GM10266 (cell line): Measurements from ENCODE around the gene ZSCAN20.

Experiments used
- DNase-seq: peaks from one replicate; pipeline ENCODE4 v3.0.0; 2012; ENCODE audit errors: extremely low spot score
- TF ChIP-seq, protein P1 (sequence below): IDR thresholded peaks from 2 replicates; pipeline ENCODE4 v1.5.1; 2012; ENCODE audit warnings: mild to moderate bottlenecking, low read depth; ENCODE audit not compliant: control insufficient read depth, insufficient read depth; ENCODE audit errors: missing control alignments

Gene ZSCAN20

GRCh38 chr1:33482412-33482811, 10.0 kb downstream of the ZSCAN20 start:
- DNase-seq: no peak
- TF ChIP-seq, protein P1, sequence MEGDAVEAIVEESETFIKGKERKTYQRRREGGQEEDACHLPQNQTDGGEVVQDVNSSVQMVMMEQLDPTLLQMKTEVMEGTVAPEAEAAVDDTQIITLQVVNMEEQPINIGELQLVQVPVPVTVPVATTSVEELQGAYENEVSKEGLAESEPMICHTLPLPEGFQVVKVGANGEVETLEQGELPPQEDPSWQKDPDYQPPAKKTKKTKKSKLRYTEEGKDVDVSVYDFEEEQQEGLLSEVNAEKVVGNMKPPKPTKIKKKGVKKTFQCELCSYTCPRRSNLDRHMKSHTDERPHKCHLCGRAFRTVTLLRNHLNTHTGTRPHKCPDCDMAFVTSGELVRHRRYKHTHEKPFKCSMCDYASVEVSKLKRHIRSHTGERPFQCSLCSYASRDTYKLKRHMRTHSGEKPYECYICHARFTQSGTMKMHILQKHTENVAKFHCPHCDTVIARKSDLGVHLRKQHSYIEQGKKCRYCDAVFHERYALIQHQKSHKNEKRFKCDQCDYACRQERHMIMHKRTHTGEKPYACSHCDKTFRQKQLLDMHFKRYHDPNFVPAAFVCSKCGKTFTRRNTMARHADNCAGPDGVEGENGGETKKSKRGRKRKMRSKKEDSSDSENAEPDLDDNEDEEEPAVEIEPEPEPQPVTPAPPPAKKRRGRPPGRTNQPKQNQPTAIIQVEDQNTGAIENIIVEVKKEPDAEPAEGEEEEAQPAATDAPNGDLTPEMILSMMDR: no peak

GRCh38 chr1:33488624-33489023, 16.2 kb downstream of the ZSCAN20 start:
- DNase-seq: no peak
- TF ChIP-seq, protein P1: no peak

DNA sequence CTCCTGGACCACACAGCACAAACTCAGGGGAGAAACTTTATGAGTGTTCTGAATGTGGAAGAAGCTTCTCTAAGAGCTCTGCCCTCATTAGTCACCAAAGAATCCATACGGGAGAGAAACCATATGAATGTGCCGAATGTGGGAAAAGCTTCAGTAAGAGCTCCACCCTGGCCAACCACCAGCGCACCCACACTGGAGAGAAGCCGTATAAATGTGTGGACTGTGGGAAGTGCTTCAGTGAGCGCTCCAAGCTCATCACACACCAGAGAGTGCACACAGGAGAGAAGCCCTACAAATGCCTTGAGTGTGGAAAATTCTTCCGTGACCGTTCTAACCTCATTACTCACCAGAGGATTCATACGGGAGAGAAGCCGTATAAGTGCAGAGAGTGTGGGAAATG, 22.5 kb downstream of the ZSCAN20 start:
- TF ChIP-seq, protein P1: no peak
- no peak for DNase-seq

- TF ChIP-seq, protein P1: no peak
- no peak for DNase-seq
These were observed 25.0 kb downstream of the ZSCAN20 start for GRCh38 chr1:33497410-33497809.

DNA sequence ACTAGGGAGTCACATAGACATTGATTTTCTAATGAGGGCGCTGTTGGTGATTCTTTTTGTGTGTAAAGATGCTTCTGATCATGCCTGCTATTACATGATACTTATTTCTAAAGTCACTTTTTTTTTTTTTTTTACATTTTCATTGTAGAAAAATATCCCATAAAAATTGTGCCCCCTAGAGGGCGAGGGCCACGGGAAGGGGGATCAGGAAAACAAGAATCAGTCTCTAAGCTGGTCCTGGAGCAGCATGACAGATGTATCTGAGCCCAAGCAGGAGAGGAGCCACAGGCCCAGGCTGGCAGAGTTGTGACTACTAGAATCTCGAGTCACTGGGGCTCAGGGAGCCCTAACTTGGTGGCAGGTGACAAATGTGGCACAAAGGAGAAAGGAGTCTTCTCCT, 28.1 kb downstream of the ZSCAN20 start:
- no peak for DNase-seq
- TF ChIP-seq, protein P1: no peak

GRCh38 chr1:33501309-33501708, 28.9 kb downstream of the ZSCAN20 start:
- TF ChIP-seq, protein P1: no peak
- no peak for DNase-seq

DNA sequence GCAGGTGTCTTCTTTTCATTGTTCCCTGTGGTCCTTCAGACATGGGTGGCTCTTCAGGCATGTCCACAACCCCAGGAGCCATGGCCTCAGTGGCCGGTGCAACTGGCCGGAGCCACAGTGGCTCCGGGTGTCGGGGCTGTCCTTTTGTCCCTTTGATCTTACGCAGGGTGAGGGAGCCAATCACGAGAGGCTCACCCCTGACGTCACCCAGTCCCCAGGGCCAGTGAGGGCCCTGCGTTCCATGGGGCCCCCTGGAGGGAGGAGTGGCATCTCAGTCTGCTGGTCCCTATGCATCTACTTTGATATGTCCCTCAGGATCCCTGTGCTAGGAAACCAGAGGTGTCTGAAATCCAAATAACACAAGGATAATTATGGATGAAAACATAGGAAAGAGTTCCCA, 29.3 kb downstream of the ZSCAN20 start:
- DNase-seq: no peak
- TF ChIP-seq, protein P1: no peak
